AG09319 (cell line): ENCODE data around the gene NPAS1.

Experiments used
- DNase-seq: peaks from one replicate; pipeline ENCODE4 v3.0.0-alpha.2; 2010; ENCODE audit warnings: low read depth; ENCODE audit errors: extremely low read depth
- TF ChIP-seq, protein P1 (sequence below): IDR thresholded peaks from 2 replicates; pipeline ENCODE4 v1.5.1; 2011; ENCODE audit warnings: low read depth, mild to moderate bottlenecking, inconsistent platforms, low read length, moderate library complexity

NPAS1 gene

DNA sequence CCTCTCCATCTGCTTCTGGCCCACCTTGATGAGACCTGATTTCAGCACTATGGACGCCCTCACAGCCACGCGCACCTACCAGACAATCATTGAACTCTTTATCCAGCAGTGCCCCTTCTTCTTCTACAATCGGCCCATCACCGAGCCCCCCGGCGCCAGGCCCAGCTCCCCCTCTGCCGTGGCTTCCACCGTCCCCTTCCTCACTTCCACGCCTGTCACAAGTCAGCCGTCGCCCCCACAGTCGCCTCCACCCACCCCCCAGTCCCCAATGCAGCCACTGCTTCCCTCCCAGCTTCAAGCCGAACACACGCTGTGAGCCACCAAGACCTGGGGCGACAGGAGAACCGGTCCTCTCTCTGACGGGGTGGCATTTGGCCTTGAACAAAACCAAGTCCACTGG is 19.3 kb upstream of the NPAS1 start:
- TF ChIP-seq, protein P1, sequence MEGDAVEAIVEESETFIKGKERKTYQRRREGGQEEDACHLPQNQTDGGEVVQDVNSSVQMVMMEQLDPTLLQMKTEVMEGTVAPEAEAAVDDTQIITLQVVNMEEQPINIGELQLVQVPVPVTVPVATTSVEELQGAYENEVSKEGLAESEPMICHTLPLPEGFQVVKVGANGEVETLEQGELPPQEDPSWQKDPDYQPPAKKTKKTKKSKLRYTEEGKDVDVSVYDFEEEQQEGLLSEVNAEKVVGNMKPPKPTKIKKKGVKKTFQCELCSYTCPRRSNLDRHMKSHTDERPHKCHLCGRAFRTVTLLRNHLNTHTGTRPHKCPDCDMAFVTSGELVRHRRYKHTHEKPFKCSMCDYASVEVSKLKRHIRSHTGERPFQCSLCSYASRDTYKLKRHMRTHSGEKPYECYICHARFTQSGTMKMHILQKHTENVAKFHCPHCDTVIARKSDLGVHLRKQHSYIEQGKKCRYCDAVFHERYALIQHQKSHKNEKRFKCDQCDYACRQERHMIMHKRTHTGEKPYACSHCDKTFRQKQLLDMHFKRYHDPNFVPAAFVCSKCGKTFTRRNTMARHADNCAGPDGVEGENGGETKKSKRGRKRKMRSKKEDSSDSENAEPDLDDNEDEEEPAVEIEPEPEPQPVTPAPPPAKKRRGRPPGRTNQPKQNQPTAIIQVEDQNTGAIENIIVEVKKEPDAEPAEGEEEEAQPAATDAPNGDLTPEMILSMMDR: no peak
- DNase-seq: no peak

- no peak for DNase-seq
- TF ChIP-seq, protein P1: no peak
Observed at GRCh38 chr19:47001584-47001983, 18.1 kb upstream of the NPAS1 start.

- TF ChIP-seq, protein P1: no peak
- DNase-seq: no peak
Observed at GRCh38 chr19:47002106-47002766, 17.4 kb upstream of the NPAS1 start.

DNA sequence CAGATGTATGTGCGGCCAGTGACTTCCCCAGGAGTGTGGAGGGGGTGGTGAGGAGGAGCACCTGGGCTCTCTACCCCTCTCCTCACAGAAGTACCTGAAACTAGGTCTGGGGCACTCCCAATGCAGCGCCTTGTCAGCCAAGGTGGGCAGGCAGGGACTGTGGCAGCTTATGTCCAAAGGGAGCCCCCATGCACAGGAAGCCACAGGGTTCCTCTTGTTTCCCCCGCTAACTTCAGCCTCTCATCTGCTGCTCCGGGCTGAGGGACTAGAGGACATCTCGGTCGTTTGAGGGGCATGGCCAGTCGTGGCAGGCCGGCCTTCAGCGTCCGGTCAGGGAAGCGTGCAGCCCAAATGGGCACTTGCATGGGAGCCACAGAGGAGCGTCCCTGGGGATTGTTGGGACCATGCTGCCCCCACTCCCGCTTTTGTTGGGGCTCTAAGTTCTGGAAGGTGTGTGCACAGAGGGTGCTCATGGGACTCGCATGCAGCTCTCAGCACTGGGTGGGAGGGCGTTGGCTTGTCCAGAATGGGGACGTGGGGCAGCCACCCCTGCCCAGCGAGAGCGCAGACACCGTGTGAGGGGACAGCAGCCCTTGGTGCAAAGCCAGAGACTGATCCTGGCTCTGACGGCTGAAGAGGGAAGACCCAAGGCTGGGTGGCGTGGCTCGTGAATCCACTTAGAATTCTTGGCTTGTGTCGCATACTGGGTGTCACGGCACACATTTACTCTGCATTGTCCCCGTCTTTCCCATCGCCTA is 16.6 kb upstream of the NPAS1 start:
- no peak for DNase-seq
- TF ChIP-seq, protein P1: no peak

DNA sequence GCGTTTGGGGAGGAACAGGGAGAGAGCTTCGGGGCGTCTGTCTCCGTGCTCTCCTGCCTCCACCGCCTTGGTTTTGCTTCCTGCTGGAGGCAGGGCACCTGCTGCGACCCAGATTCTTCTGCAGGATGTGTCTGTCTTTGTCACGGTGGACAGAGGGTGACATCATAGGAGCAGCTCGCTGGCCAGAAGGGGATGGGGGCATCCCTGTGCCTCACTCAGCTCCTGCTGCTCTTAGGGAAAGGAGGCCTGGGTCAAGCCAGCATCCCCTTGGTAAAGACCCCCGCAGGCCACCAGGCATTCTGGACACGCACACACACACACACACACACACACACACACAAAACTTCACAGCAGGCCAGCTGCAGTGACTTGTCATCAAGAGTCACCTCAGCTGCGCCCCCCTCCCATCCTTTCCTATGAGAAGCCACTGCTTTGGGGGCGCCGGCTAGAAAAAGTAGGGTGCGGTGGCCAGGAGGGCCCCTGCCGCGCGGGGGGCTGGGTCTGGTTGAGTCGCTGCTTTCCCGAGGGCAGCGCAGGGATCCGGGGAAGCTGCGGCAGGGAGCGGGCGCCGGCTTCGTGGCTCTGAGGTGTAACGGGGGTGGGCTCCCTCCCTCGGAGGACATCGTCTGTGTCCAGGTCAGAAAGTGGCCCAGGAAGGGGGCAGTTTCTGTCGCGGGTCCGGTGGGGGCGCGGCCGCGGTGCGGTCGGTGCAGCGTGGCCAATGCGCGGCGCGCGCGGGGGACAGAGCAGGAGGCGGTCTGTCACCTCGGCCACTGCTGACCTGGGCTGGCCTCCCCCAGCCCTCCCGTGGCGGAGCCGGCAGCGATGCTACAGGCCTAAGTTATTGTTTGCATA is 15.8 kb upstream of the NPAS1 start:
- TF ChIP-seq, protein P1: no peak
- DNase-seq: no peak

- TF ChIP-seq, protein P1: no peak
- no peak for DNase-seq
Observed at GRCh38 chr19:47005164-47005641, 14.4 kb upstream of the NPAS1 start.
